K562 (cell line): ENCODE measurements around the gene CLEC1A.

Experiments
- BDP1 ChIP-seq: IDR thresholded peaks from 3 replicates; pipeline ENCODE4 v1.6.1; 2011; ENCODE audit not compliant: insufficient read length, insufficient read depth
- EP300 ChIP-seq: IDR thresholded peaks from 2 replicates; pipeline ENCODE4 v1.6.1; 2012; ENCODE audit warnings: low read length, improper control_type of control experiment
- POLR2A ChIP-seq: fragments of 450-650 bp; conservative IDR thresholded peaks from 2 replicates; pipeline ENCODE4 v1.6.1; 2016
- TCF3 ChIP-seq: sonication (generic); formaldehyde crosslinking; IDR thresholded peaks from 2 replicates; pipeline ENCODE4 v1.4.0; 2020; ENCODE audit warnings: mild to moderate bottlenecking, missing genetic modification reagents
- ZNF232 ChIP-seq: sonication (generic); formaldehyde crosslinking; IDR thresholded peaks from 2 replicates; pipeline ENCODE4 v1.8.0; 2022; ENCODE audit warnings: mild to moderate bottlenecking, missing genetic modification reagents
- ZNF780A ChIP-seq: fragments of 250-450 bp; sonication (Bioruptor Pico); IDR thresholded peaks from 2 replicates; pipeline ENCODE4 v1.5.0; 2021; ENCODE audit warnings: mild to moderate bottlenecking
- ZSCAN29 ChIP-seq: fragments of 450-650 bp; IDR thresholded peaks from 2 replicates; pipeline ENCODE4 v1.6.1; 2017
- TF ChIP-seq, protein P1 (sequence below), 2 experiments: IDR thresholded peaks; 2 replicates each; pipeline ENCODE4 v1.6.1; 2012; ENCODE audit warnings: improper control_type of control experiment in 2 of 2, low read depth in 2 of 2, low read length in 2 of 2, borderline replicate concordance in 1 of 2

DNA sequence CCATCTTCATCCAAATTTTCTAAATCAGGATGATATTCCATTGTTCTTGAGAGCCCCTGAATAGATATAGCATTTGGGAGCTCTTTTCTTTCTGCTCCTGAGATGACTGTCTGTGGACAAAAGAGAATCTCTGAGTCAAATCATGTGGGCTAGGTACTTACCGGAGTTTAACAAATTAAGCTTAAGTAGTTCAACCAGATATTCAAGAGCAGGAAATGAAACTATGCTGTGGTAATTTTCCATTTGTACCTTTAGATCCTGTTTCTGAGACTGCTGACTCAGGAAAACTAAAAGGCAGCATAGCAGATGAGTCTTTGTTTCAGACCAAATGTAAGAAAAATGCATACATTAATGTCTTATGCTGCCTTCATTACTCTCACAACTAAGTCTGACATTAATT, 31.3 kb upstream of the CLEC1A start, which contains the start of gene CLEC7A:
- TF ChIP-seq EP300: no peak
- no peak for TF ChIP-seq BDP1
- TF ChIP-seq ZNF232 (CRISPR knock-in tag): no peak
- TF ChIP-seq POLR2A: no peak
- TF ChIP-seq, protein P1, sequence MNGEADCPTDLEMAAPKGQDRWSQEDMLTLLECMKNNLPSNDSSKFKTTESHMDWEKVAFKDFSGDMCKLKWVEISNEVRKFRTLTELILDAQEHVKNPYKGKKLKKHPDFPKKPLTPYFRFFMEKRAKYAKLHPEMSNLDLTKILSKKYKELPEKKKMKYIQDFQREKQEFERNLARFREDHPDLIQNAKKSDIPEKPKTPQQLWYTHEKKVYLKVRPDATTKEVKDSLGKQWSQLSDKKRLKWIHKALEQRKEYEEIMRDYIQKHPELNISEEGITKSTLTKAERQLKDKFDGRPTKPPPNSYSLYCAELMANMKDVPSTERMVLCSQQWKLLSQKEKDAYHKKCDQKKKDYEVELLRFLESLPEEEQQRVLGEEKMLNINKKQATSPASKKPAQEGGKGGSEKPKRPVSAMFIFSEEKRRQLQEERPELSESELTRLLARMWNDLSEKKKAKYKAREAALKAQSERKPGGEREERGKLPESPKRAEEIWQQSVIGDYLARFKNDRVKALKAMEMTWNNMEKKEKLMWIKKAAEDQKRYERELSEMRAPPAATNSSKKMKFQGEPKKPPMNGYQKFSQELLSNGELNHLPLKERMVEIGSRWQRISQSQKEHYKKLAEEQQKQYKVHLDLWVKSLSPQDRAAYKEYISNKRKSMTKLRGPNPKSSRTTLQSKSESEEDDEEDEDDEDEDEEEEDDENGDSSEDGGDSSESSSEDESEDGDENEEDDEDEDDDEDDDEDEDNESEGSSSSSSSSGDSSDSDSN (IDR thresholded peaks at IDR 0.05; ENCODE audit: borderline replicate concordance in 1 of 2, low read depth in 2 of 2, low read length in 2 of 2): no peak
- TF ChIP-seq ZSCAN29: no peak
- TF ChIP-seq ZNF780A (CRISPR knock-in tag): no peak
- no peak for TF ChIP-seq TCF3 (CRISPR knock-in tag)
